CD4-positive, alpha-beta T cell treated with Interleukin-6 at 100 ng/mL for 8 hours (primary cell): ENCODE data around the gene TMEM63B.
"Not testable (repeated sequence)": the region's sequence is repeated elsewhere in the genome, so short reads cannot be mapped to it uniquely, and the experiment has no call there.

Experiments
- DNase-seq: peaks from one replicate; pipeline ENCODE4 v3.0.0-alpha.2; 2020; ENCODE audit warnings: mixed read lengths, low spot score

The TMEM63B gene

DNA sequence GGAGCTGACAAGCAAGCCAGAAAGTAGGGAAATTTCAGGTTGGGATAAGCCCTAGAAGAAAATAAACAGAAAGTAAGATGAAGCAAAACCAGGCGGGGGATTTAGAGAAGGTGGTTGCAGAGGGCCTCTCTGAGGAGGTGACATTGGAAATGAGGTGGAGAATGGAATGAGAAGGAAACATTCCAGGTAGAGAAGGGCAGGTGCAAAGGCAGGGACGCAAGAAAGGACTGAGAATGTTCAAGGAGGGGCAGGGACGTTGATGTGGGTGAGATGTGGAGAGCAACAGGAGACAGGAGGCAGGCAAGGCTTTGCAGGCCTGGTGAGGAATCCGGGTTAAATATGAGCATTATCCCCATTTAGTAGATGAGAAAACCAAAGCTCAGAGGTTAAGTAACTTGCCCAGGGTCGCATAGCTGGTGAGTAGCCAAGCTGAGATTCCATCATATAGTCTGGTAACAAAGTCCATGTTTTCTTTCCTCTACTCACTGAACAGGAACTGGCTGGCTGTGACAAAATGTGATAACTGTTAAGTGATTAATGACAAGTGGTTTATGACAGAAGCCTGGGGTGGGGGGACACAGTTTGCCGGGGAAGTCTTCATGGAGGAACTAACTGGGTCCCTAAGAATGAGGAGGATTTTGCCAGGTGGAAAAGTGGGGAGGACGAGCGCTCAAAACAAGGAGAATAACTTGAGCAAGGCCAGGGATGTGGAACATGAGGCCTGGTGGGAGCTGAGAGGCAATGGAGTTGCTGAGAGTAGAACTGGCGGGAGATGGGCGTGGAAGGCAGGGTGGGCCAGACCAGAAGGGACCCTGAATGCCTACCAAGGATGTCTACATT, 32.7 kb upstream of the TMEM63B start:
- no peak for DNase-seq

GRCh38 chr6:44095243-44095623, 32.1 kb upstream of the TMEM63B start:
- not testable (repeated sequence) for DNase-seq

DNA sequence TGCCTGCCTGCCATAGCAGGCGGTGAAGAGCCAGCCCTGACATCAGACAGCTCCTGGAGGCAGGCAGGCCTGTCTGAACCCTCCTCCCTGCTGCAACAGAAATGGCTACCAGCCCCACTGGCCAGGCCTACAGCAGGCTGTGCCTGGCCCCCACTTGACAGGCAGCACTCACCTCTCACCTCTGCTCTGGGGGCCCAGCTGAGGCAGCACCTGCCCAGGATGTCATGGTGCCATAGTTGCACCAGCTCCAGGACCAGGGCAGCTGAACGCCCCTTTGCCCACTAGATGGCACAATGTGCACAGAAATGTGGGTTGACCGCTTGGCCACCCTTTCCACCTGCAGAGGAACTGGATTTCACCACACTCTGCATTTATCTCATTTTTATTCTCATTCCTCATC, 30.7 kb upstream of the TMEM63B start:
- peak; percentile 73 for DNase-seq

DNA sequence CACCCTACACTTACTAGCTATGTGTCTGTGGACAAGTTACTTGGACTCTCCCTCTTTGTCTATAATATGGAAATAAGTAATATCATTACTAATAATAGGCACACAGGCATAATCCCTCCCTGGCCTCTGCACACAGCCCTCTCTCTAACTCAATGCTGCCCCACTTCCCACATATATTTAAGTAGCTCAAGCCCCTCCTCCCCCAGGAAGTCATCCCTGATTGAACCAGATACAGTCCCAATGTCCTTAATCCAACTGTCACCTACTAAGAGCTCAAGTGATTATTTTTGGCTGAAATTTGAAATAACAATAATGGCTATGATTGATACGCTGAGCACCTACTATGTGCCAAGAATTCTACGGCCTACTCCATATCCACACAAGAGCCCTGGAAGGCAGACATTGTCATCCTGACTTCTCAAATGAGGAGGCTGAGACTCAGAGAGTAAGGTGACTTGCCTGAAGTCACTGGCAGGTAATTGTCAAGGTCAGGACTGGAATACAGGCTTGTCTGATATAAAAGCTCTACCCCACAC, 29.5 kb upstream of the TMEM63B start:
- no peak for DNase-seq

- DNase-seq = no peak
Measured at GRCh38 chr6:44099192-44099591, 28.2 kb upstream of the TMEM63B start.

DNA sequence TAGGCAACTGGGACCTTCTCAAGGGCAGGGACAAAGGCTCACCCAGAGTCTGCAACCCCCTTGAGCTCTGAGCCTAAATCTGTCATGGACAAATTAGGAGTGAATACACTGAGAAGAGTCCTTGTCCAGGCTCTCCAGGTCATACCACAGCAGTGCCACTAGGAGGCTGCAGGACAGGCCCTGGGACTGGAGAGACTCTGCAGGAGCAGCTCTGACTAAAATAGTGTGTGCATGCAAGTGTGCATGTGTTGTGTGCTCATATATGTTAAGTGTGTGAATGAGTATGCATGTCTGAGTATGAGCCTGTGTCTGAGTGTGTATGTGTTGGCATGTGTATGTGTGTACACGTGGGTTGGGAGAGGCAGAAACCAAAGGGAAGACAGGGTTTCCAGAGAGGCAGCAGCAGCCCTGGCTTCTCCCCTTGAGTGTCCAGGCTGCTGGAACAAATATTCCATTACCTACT, 27.2 kb upstream of the TMEM63B start:
- no peak for DNase-seq

GRCh38 chr6:44101832-44102231, 25.5 kb upstream of the TMEM63B start:
- DNase-seq = no peak

DNA sequence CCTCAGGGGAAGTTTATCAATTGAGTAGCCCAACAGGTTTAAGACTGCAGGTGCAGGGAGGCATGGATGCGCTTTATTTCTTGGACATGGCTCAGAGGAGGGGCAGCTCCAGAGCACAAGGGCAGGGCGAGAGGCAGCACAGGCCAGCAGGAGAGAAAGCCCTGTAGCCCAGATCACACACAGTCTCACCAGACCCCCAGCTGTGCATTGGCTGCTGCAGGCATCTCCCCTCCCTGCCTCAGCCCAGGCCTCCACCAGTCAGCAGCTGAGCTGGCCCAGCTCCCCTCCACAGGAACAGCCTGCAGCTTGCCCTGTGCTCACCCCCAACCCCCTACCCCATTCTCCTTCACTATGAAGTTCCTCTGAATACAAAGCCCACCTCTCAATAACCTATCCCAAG, 24.8 kb upstream of the TMEM63B start:
- no peak for DNase-seq

DNA sequence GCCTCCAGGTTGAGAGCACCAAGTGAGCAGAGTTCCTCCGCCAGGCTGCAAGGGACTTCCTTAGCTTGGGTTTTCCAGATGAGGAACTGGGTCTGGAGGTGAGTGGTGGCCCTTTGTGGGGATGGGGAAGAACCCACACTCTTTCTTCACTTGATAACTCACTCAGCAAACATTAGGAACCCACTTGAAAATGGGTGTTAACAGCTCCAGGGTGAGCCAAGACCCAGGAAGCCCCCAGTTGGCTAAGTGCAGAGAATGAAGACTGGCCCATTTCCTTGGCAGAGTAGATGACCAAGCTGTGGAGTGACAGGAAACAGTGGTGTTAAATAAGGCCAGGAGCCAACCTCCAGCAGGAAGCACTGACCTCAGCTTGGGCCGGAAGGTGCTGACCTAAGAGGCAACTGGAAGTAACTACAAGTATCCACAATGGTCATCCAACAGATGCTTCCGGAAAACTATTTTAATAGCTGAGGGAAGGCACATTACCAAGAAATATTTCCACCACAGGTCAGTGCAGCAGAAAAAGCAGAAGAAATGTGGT, 22.8 kb upstream of the TMEM63B start:
- no peak for DNase-seq

DNA sequence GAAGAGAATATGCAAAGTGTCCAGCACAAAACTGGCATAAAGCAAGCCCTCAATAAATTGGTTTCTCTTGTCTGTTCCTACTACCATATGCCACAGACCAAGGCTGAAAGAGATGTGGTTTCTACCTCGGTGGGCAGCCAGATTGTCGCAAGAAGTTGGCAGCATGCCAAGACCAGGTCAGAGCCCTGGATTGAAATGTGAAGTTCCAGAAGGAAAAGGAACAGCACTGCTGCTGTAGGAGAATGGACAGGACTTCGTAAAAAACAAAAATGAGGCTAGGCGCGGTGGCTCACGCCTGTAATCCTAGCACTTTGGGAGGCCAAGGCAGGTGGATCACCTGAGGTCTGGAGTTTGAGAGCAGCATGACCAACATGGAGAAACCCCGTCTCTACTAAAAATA, 22.2 kb upstream of the TMEM63B start:
- no peak for DNase-seq

DNA sequence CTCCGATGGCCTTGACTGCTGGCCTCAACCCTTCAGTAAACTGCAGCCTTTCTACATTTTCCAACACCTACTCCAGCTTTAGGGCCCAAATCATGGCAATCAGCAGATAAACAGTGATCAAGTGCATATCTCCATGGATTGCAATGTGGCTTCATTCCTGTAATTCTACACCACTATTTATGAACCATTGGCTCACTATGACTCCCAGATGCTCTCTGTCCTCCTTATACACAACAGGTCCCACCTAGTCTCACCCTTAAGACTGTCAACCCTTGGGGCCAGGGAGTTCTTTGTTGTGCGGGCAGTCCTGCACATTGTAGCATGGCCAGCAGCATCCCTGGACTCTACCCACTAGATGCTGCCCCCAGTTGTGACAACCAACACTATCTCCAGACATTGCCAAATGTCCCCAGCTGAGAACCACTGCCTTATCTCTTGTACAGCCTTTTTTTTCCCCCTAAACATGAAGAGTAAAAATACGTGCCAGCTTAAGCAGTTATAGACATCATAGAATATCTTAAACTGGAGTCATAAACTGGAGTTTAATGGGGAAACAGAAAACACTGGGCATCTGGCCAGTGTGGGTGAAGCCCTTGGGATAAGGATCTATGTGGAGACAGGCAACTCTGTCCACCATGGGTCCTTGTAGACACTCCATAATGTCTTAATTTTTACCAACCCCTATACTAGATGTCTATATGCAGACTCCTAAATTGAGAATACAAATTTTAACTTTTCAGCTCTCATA, 21.2 kb upstream of the TMEM63B start:
- DNase-seq = no peak

GRCh38 chr6:44107017-44107416, 20.3 kb upstream of the TMEM63B start:
- DNase-seq = no peak

- DNase-seq = no peak
Measured at GRCh38 chr6:44108471-44108870, 18.9 kb upstream of the TMEM63B start.

DNA sequence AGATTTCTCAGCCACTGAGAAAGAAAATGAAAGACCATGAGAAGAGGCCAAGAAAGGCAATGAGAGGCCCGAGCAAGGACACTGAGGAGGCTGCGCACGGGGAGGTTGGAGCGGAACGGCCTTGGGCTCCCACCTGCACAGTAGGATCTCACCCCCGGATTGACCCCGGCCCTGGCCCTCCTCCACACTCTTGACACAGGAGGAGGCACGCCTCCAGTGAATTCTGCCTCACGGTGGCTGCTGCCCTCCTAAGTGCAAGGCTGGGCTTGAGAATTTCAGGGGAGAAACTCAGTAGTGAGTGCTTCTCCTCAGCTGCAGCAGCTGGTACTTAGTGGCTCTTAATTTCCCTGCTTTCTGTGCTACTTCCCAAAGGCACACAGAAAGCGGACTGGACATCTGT, 18.1 kb upstream of the TMEM63B start:
- DNase-seq = no peak

DNA sequence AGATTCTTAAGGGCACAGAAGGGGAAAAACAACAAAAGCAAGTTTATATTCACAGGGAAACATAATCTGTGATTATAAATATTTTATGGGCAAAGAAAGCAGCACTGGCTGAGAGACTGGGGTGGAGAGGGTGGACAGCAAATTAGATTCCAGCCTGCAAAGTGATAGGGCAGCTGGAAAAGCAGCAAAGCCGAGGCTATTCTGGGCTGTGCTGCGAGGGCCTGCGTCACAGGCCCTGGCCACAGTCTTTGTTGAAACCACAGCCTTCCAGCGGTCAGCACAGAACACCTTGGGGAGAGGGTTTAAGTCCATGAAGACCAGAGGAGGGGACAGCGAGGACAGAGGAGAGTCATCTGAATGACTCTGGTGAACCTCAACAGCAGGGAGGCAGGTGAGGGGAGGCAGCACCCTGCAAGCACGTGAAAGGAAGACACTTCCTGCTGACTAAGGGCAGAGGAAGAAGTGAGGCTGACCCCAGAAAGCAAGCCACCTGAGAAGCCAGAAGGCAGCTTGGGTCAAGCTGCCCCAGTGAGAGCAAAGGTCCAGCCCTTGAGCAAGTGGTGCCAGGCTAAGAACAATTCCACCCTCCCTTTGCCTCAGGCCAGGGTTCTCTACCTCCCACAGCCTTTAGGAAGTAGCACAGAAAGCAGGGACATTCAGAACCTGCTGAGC, 17.2 kb upstream of the TMEM63B start:
- no peak for DNase-seq

DNA sequence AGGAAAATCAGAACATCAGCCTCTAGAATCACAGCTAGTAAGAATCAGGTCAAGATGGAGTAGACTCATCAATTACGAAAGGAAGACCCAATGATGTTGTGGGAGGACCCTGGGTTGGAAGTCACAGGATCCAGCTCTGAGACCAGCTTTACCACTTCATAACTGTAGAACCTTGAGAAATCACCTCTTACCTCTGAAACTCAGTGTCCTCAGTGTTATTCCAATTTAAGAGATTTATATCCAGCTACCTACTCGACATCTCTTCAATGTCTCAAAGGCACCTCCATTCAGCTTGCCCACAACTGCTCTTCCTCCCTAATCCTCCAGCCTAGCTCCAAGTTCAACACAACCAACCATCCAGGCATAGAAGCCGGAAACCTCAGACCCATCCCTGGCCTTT, 16.4 kb upstream of the TMEM63B start:
- DNase-seq = no peak

DNA sequence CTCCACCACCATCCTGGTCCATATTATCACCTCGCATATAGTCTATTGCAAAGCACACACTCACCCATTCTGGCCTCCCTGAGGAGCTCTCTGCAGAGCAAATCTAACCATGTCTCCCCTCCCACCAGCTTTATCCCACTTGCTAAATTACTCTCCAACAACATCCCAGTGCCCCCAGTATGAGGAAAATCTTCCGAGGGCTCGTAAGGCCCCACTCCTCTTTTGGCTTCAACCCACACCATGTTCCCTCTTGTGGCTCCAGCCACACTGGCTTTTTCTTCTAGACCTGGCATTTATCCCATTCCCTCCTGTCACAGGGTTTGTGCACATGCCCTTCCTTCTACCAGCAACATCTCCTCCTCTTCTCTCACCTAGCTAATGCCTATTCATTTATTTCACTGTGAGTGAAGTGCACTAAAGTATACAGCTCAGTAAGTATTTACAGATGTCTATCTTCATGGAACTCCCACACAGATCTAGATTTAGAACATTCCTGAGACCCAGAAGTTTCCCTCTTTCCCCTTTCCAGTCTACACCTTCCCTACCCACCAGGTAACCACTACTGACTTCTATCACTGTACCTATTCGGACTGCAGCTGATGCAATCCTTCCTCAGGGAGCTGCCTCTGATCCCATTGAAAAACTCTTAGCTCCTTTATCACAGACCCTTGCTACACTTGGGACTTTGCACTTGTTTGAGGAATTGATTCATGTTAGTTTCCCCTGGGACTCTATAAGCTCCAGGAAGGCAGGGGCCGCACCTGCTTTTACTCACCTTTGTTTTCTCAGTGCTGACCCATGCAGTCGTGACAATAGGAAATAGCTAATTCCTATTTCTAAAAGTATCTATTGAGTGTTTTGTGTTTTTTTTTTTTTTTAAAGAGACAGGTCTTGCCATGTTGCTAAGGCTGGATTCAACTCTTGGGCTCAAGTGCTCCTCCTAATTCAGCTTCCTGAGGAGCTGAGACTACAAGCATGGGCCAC, 15.6 kb upstream of the TMEM63B start:
- DNase-seq = no peak

GRCh38 chr6:44113414-44113813, 13.9 kb upstream of the TMEM63B start:
- DNase-seq = no peak

DNA sequence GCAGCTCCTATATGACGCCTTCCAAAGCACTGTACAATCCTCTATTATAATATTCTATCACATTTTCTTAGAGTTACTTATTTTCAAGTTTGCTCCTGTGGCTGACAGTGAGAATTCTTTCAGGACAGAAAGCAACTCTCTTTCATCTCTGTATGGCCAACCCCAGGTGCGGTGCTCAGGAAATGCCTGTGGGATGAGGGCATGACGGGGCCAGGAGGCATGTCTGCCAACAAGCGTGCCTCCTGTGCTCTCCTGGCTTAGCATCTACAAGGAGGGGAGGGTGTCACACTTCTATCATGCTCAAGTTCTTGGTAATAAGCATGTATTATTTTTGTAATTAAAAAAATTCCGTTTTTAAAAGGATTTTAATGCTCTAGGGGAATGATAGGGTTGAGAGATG, 11.5 kb upstream of the TMEM63B start:
- DNase-seq = no peak

DNA sequence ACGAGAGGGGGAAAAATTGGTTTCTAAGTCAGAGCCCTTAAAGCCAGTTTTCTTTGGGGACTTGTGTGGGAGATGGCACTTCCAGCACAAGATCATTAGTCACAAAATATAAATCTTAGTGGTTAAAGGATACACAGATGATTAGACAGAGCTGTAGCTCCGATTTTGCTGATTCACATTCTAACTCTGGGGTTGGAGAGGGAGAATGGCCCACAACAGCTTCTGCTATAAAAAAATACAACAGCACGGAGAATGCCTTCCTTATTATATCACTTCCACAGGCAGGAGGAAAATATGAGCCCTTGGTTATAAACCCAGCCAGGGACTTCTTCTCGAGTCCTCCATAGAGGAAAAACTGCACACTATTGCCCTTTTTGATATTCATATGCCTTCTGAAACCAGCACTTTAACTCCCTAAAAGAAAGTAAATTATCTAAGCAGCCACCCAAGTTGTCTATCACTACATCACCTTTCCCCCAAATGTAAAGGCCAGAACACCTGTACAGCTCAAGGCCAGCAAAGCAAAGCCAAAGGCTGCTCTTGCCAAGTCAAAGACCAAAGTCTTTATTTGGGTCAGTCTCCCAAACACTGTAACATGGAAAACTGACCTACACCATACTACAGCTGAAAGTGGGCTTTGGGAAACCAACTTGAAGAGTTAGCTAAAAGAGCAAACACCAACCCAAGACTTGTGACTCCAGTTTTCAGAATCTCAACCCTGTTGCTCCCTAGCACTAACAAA, 10.5 kb upstream of the TMEM63B start:
- DNase-seq = no peak
